Measurements from ENCODE around the gene SLC24A4.

SLC24A4 gene

GRCh38 chr14:92470215-92470614, 147.2 kb downstream of the SLC24A4 start:
- TF ChIP-seq, protein P1, sequence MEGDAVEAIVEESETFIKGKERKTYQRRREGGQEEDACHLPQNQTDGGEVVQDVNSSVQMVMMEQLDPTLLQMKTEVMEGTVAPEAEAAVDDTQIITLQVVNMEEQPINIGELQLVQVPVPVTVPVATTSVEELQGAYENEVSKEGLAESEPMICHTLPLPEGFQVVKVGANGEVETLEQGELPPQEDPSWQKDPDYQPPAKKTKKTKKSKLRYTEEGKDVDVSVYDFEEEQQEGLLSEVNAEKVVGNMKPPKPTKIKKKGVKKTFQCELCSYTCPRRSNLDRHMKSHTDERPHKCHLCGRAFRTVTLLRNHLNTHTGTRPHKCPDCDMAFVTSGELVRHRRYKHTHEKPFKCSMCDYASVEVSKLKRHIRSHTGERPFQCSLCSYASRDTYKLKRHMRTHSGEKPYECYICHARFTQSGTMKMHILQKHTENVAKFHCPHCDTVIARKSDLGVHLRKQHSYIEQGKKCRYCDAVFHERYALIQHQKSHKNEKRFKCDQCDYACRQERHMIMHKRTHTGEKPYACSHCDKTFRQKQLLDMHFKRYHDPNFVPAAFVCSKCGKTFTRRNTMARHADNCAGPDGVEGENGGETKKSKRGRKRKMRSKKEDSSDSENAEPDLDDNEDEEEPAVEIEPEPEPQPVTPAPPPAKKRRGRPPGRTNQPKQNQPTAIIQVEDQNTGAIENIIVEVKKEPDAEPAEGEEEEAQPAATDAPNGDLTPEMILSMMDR (conservative IDR thresholded peaks at IDR 0.05; ENCODE audit: low read length): no peak
- no peak for TF ChIP-seq EZH2phosphoT487 (IDR thresholded peaks at IDR 0.05; ENCODE audit: borderline replicate concordance)
- Histone ChIP-seq H3K27me3 (ENCODE audit: insufficient read depth, low read length, poor library complexity, severe bottlenecking) (no peaks in the 10 kb centered on the region), H3K9me2 (replicated peaks; ENCODE audit: low read depth, low read length) (no peaks in the 10 kb centered on the region), H3K9me3 (ENCODE audit: insufficient read depth, low read depth, low read length) (peaks cover 3% of the 10 kb centered on the region; the same call in 1 of the 2 replicates), H4K20me1 (ENCODE audit: insufficient read depth, low read length, poor library complexity, severe bottlenecking) (no peaks in the 10 kb centered on the region), H2AFZ (ENCODE audit: low read length) (no peak overlapping the region), H3K4me3 (ENCODE audit: low read length, poor library complexity, severe bottlenecking) (no peak overlapping the region), H3K79me2 (ENCODE audit: insufficient read depth, low read length) (no peaks in the 10 kb centered on the region), H3K4me1 (ENCODE audit: insufficient read depth, low read length, poor library complexity, severe bottlenecking) (peaks cover 10% of the 10 kb centered on the region), H3K9ac (ENCODE audit: low read depth, low read length, poor library complexity, severe bottlenecking) (no peak overlapping the region), H3K36me3 (ENCODE audit: insufficient read depth, low read length) (no peaks in the 10 kb centered on the region), H3K4me2 (ENCODE audit: low read depth, low read length, poor library complexity, severe bottlenecking) (no peak overlapping the region), H3F3A (ENCODE audit: low read depth) (no peaks in the 10 kb centered on the region)

GRCh38 chr14:92470811-92471210, 147.8 kb downstream of the SLC24A4 start:
- H2AFZ ChIP-seq (ENCODE audit: low read length): no peak overlapping the region
- no peaks in the 10 kb centered on the region for H4K20me1 ChIP-seq (ENCODE audit: insufficient read depth, low read length, poor library complexity, severe bottlenecking)
- no peaks in the 10 kb centered on the region for H3K79me2 ChIP-seq (ENCODE audit: insufficient read depth, low read length)
- no peak overlapping the region for H3K4me2 ChIP-seq (ENCODE audit: low read depth, low read length, poor library complexity, severe bottlenecking)
- H3K9ac ChIP-seq (ENCODE audit: low read depth, low read length, poor library complexity, severe bottlenecking): no peak overlapping the region
- H3F3A ChIP-seq (ENCODE audit: low read depth): no peaks in the 10 kb centered on the region
- TF ChIP-seq, protein P1 (conservative IDR thresholded peaks at IDR 0.05; ENCODE audit: low read length): no peak
- TF ChIP-seq EZH2phosphoT487 (IDR thresholded peaks at IDR 0.05; ENCODE audit: borderline replicate concordance): no peak
- no peaks in the 10 kb centered on the region for H3K9me2 ChIP-seq (replicated peaks; ENCODE audit: low read depth, low read length)
- H3K4me1 ChIP-seq (ENCODE audit: insufficient read depth, low read length, poor library complexity, severe bottlenecking): peaks cover 10% of the 10 kb centered on the region
- no peaks in the 10 kb centered on the region for H3K36me3 ChIP-seq (ENCODE audit: insufficient read depth, low read length)
- no peak overlapping the region for H3K4me3 ChIP-seq (ENCODE audit: low read length, poor library complexity, severe bottlenecking)
- no peaks in the 10 kb centered on the region for H3K27me3 ChIP-seq (ENCODE audit: insufficient read depth, low read length, poor library complexity, severe bottlenecking)
- peaks cover 3% of the 10 kb centered on the region; the same call in 1 of the 2 replicates for H3K9me3 ChIP-seq (ENCODE audit: insufficient read depth, low read depth, low read length)

DNA sequence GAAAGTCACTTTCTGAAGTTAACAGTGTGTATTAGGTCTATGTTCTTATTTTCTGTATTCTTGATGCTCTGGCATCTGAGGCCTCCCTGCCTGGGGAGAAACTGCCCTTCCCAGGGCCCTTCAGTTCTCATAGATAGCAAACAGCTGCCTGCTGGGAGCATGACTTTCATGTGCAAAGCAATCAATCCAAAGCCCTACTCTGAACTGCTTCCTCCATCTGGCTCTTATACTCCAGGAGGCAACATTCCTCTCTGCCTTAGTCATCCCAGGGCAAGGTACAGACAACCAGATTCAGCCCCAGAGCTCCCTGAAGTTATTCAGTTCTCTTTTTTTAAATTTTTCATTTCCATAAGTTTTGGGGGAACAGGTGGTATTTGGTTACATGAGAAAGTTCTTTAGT, 149.0 kb downstream of the SLC24A4 start:
- Histone ChIP-seq H3K9ac (ENCODE audit: low read depth, low read length, poor library complexity, severe bottlenecking) (no peak overlapping the region), H3K4me2 (ENCODE audit: low read depth, low read length, poor library complexity, severe bottlenecking) (no peak overlapping the region), H4K20me1 (ENCODE audit: insufficient read depth, low read length, poor library complexity, severe bottlenecking) (no peaks in the 10 kb centered on the region), H3K79me2 (ENCODE audit: insufficient read depth, low read length) (no peaks in the 10 kb centered on the region), H3F3A (ENCODE audit: low read depth) (no peaks in the 10 kb centered on the region), H3K9me2 (replicated peaks; ENCODE audit: low read depth, low read length) (no peaks in the 10 kb centered on the region), H2AFZ (ENCODE audit: low read length) (no peak overlapping the region), H3K4me1 (ENCODE audit: insufficient read depth, low read length, poor library complexity, severe bottlenecking) (peaks cover 10% of the 10 kb centered on the region), H3K9me3 (ENCODE audit: insufficient read depth, low read depth, low read length) (peaks cover 3% of the 10 kb centered on the region; the same call in 1 of the 2 replicates), H3K4me3 (ENCODE audit: low read length, poor library complexity, severe bottlenecking) (no peak overlapping the region), H3K36me3 (ENCODE audit: insufficient read depth, low read length) (no peaks in the 10 kb centered on the region), H3K27me3 (ENCODE audit: insufficient read depth, low read length, poor library complexity, severe bottlenecking) (no peaks in the 10 kb centered on the region)
- no peak for TF ChIP-seq EZH2phosphoT487 (IDR thresholded peaks at IDR 0.05; ENCODE audit: borderline replicate concordance)
- TF ChIP-seq, protein P1 (conservative IDR thresholded peaks at IDR 0.05; ENCODE audit: low read length): no peak
